ENCODE measurements around the gene LMTK3.

LMTK3 gene

GRCh38 chr19:48511800-48512503, at the start of gene LMTK3:
LMTK3 (minus strand) TSS chr19:48511835; CDS start chr19:48511576, 259 bp downstream.
- DNase-seq, result peak; percentile 91

- DNase-seq, result no peak
These were observed 49.8 kb upstream of the LMTK3 start for GRCh38 chr19:48561412-48561811.

- peak; percentile 32 for DNase-seq
These were observed 48.5 kb upstream of the LMTK3 start for GRCh38 chr19:48560095-48560530.

GRCh38 chr19:48558018-48558684, 46.5 kb upstream of the LMTK3 start:
- DNase-seq, result no peak

- no peak for DNase-seq
These were observed 45.2 kb upstream of the LMTK3 start for GRCh38 chr19:48556825-48557224.

- peak; percentile 89 for DNase-seq
These were observed 44.5 kb upstream of the LMTK3 start for GRCh38 chr19:48556163-48556562.

GRCh38 chr19:48554385-48555091, 42.9 kb upstream of the LMTK3 start:
- peak; percentile 67 for DNase-seq

GRCh38 chr19:48553676-48554384, 42.2 kb upstream of the LMTK3 start:
- DNase-seq, result peak; percentile 91

GRCh38 chr19:48552406-48553322, 41.0 kb upstream of the LMTK3 start:
- DNase-seq, result peak; percentile 55

- DNase-seq, result peak; percentile 98
These were observed 40.0 kb upstream of the LMTK3 start, which contains the start of gene SULT2B1 for GRCh38 chr19:48551437-48552302. SULT2B1 (plus strand) TSS chr19:48552172; CDS start chr19:48552253, 81 bp downstream.

GRCh38 chr19:48549380-48549779, 37.7 kb upstream of the LMTK3 start:
- no peak for DNase-seq

- DNase-seq, result no peak
These were observed 36.7 kb upstream of the LMTK3 start for GRCh38 chr19:48548253-48548911.

GRCh38 chr19:48547722-48548121, 36.1 kb upstream of the LMTK3 start:
- no peak for DNase-seq

- no peak for DNase-seq
These were observed 33.5 kb upstream of the LMTK3 start for GRCh38 chr19:48544856-48545750.

GRCh38 chr19:48543121-48543710, 31.6 kb upstream of the LMTK3 start:
- peak; percentile 98 for DNase-seq

- DNase-seq, result no peak
These were observed 30.2 kb upstream of the LMTK3 start for GRCh38 chr19:48541813-48542212.

- DNase-seq, result peak; percentile 75
These were observed 28.5 kb upstream of the LMTK3 start for GRCh38 chr19:48540110-48540509.

GRCh38 chr19:48539503-48540096, 28.0 kb upstream of the LMTK3 start:
- peak; percentile 100 for DNase-seq
